A673 (cell line): ENCODE measurements around the gene FLVCR2.

Experiments
- EZH2 ChIP-seq: fragments of 200-600 bp; sonication (generic); IDR thresholded peaks from 2 replicates; pipeline ENCODE4 v1.6.1; 2017; ENCODE audit warnings: borderline replicate concordance, low read depth, mild to moderate bottlenecking, mixed read lengths, antibody characterized with exemption, low read length; ENCODE audit not compliant: poor library complexity, severe bottlenecking
- TF ChIP-seq, protein P1 (sequence below): fragments of 300-800, 200-600 bp; sonication (generic); conservative IDR thresholded peaks from 2 replicates; pipeline ENCODE4 v1.5.1; 2017; ENCODE audit warnings: low read depth, mild to moderate bottlenecking, antibody characterized with exemption, low read length, moderate library complexity, mixed read lengths

DNA sequence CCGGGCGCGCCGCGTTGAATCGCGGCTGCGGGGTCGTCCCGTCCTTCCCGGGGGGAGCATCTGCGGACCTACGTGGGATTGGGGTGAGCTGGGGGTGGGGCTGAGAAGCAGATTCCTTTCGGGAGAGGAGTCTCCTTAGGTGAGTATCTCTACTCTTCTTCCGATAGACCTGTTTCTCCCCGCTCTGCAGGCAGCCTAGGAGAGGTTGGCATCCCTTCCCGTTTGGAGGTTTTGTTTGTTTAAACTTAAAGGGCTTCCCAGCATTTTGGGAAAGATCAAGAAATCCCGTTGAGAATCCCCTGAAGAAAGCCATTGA is 83.0 kb downstream of the FLVCR2 start:
- TF ChIP-seq, protein P1, sequence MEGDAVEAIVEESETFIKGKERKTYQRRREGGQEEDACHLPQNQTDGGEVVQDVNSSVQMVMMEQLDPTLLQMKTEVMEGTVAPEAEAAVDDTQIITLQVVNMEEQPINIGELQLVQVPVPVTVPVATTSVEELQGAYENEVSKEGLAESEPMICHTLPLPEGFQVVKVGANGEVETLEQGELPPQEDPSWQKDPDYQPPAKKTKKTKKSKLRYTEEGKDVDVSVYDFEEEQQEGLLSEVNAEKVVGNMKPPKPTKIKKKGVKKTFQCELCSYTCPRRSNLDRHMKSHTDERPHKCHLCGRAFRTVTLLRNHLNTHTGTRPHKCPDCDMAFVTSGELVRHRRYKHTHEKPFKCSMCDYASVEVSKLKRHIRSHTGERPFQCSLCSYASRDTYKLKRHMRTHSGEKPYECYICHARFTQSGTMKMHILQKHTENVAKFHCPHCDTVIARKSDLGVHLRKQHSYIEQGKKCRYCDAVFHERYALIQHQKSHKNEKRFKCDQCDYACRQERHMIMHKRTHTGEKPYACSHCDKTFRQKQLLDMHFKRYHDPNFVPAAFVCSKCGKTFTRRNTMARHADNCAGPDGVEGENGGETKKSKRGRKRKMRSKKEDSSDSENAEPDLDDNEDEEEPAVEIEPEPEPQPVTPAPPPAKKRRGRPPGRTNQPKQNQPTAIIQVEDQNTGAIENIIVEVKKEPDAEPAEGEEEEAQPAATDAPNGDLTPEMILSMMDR, result no peak
- TF ChIP-seq EZH2, result no peak
